HepG2 (cell line): ENCODE measurements around the gene ANKRD40. TPM values are rescaled to one million over a fixed set of nuclear protein-coding genes. Genes with fewer than 3 reads are reported as not detected.

ENCODE experiments used
- ATAC-seq: fragments of 200-7000 bp; cut with Tn5 transposase; 3 replicates; pipeline ENCODE4 v1.9.1; 2020; ENCODE audit warnings: mild to moderate bottlenecking, moderate library complexity
- BruUV-seq: library from RNA; stranded (reverse); fragments of 400-500 nt; replicated peaks from 2 replicates; lab custom pipeline; 2021; lab: Mats Ljungman, UMichigan
- CTCF ChIA-PET: fragments of 300-600 bp; formaldehyde crosslinking; extraction: SDS; loops from one replicate; lab custom pipeline; 2021; ENCODE audit warnings: low total read pairs, inconsistent platforms, low intra/inter-chr PET ratio; lab: Yijun Ruan, JAX
- POLR2A ChIA-PET: fragments of 350-600 bp; sonication (Branson Sonifier 250); formaldehyde crosslinking; loops from one replicate; lab custom pipeline; 2020; ENCODE audit warnings: antibody characterized with exemption, inconsistent platforms; lab: Yijun Ruan, JAX
- DNase-seq: peaks from one replicate; pipeline ENCODE4 v3.0.0-alpha.2; 2015; ENCODE audit warnings: low spot score
- FAIRE-seq: peaks from 3 replicates; lab custom pipeline; 2011; peaks lifted over from hg19 to GRCh38; lab: Jason Lieb, UNC
- H2AFZ ChIP-seq: one replicate; pipeline ENCODE4 v1.6.1; 2011; ENCODE audit warnings: low read length, inconsistent platforms
- H3K27ac ChIP-seq: fragments of 300-600 bp; 3 replicates; pipeline ENCODE4 v1.8.0; 2011; ENCODE audit warnings: mixed run types, mild to moderate bottlenecking, mixed read lengths, low read length, inconsistent platforms; ENCODE audit not compliant: insufficient read depth; ENCODE audit errors: extremely low read length
- H3K27me3 ChIP-seq, 2 experiments: fragments of 200-600 bp in 1 of 2; 2 replicates in 1 of 2; 3 replicates in 1 of 2; pipeline versions ENCODE4 v1.6.0 to v1.8.0; 2011; ENCODE audit warnings: low read length in 2 of 2, mild to moderate bottlenecking in 2 of 2, moderate library complexity in 2 of 2, inconsistent platforms in 1 of 2; ENCODE audit not compliant: insufficient read depth in 2 of 2, control insufficient read depth in 1 of 2
- H3K36me3 ChIP-seq, 2 experiments: fragments of 200-600 bp in 1 of 2; replicated peaks in 1 of 2; 2 replicates in 1 of 2; 3 replicates in 1 of 2; pipeline versions ENCODE4 v1.5.1 to v1.8.0; 2011; ENCODE audit warnings: low read length in 2 of 2, inconsistent platforms in 1 of 2; ENCODE audit not compliant: insufficient read depth in 2 of 2, control insufficient read depth in 1 of 2
- H3K4me1 ChIP-seq: 2 replicates; pipeline ENCODE4 v1.5.1; 2012; ENCODE audit warnings: low read length, inconsistent platforms; ENCODE audit not compliant: insufficient read depth
- H3K4me2 ChIP-seq: 2 replicates; pipeline ENCODE4 v1.6.0; 2011; ENCODE audit warnings: low read depth, low read length, inconsistent platforms
- H3K4me3 ChIP-seq, 3 experiments: fragments of 200-600 bp in 1 of 3; sonication (generic), shearing (Covaris generic) in 1 of 3; replicated peaks in 1 of 3; 2 replicates each; pipeline ENCODE4 v1.5.1; 2011 to 2016; ENCODE audit warnings: low read length in 3 of 3, inconsistent platforms in 2 of 3, low read depth in 2 of 3, mild to moderate bottlenecking in 2 of 3, control low read depth in 1 of 3, mixed read lengths in 1 of 3; ENCODE audit not compliant: insufficient read depth in 1 of 3
- H3K79me2 ChIP-seq: one replicate; pipeline ENCODE4 v1.6.1; 2011; ENCODE audit warnings: low read length, inconsistent platforms; ENCODE audit not compliant: insufficient read depth
- H3K9ac ChIP-seq: 2 replicates; pipeline ENCODE4 v1.6.0; 2011; ENCODE audit warnings: mild to moderate bottlenecking, low read depth, low read length, inconsistent platforms; ENCODE audit not compliant: insufficient read depth
- H3K9me3 ChIP-seq: 2 replicates; pipeline ENCODE4 v1.5.1; 2012; ENCODE audit warnings: mild to moderate bottlenecking, low read length
- H4K20me1 ChIP-seq: 2 replicates; pipeline ENCODE4 v1.6.0; 2011; ENCODE audit warnings: inconsistent platforms, mild to moderate bottlenecking, low read length, moderate library complexity; ENCODE audit not compliant: insufficient read depth
- CHCHD3 ChIP-seq: sonication (generic); formaldehyde crosslinking; IDR thresholded peaks from 2 replicates; pipeline ENCODE4 v1.8.0; 2022; ENCODE audit warnings: mild to moderate bottlenecking, missing genetic modification reagents, moderate library complexity
- KDM2A ChIP-seq: sonication (generic); formaldehyde crosslinking; IDR thresholded peaks from 2 replicates; pipeline ENCODE4 v1.4.0; 2020; ENCODE audit warnings: low read depth, missing genetic modification reagents, borderline replicate concordance
- NAIF1 ChIP-seq: sonication (generic); formaldehyde crosslinking; IDR thresholded peaks from 2 replicates; pipeline ENCODE4 v1.5.0; 2020; ENCODE audit warnings: mild to moderate bottlenecking, missing genetic modification reagents, borderline replicate concordance
- RAD51 ChIP-seq: fragments of 450-650 bp; IDR thresholded peaks from 2 replicates; pipeline ENCODE4 v1.6.1; 2016; ENCODE audit warnings: borderline replicate concordance
- RNF2 ChIP-seq: fragments of 450-650 bp; conservative IDR thresholded peaks from 2 replicates; pipeline ENCODE4 v1.6.1; 2016; ENCODE audit warnings: low read depth
- SMAD1 ChIP-seq: sonication (generic); formaldehyde crosslinking; IDR thresholded peaks from 2 replicates; pipeline ENCODE4 v1.4.0; 2020; ENCODE audit warnings: missing genetic modification reagents, low read depth, mild to moderate bottlenecking, borderline replicate concordance
- THAP9 ChIP-seq: sonication (generic); formaldehyde crosslinking; IDR thresholded peaks from 2 replicates; pipeline ENCODE4; 2020; ENCODE audit warnings: missing genetic modification reagents, mild to moderate bottlenecking, borderline replicate concordance
- TIGD3 ChIP-seq: sonication (generic); formaldehyde crosslinking; IDR thresholded peaks from 2 replicates; pipeline ENCODE4 v1.5.1; 2020; ENCODE audit warnings: mild to moderate bottlenecking, missing genetic modification reagents, borderline replicate concordance
- ZBTB46 ChIP-seq: sonication (generic); formaldehyde crosslinking; IDR thresholded peaks from 2 replicates; pipeline ENCODE4 v1.4.0; 2020; ENCODE audit warnings: mild to moderate bottlenecking, missing genetic modification reagents, borderline replicate concordance
- ZFP1 ChIP-seq: IDR thresholded peaks from 2 replicates; pipeline ENCODE4 v1.6.1; 2016
- ZNF253 ChIP-seq: sonication (generic); formaldehyde crosslinking; IDR thresholded peaks from 2 replicates; pipeline ENCODE4 v1.8.0; 2022; ENCODE audit warnings: mild to moderate bottlenecking, missing genetic modification reagents, borderline replicate concordance
- ZNF343 ChIP-seq: sonication (generic); formaldehyde crosslinking; IDR thresholded peaks from 2 replicates; pipeline ENCODE4 v1.4.0; 2020; ENCODE audit warnings: mild to moderate bottlenecking, missing genetic modification reagents
- ZSCAN22 ChIP-seq: sonication (generic); formaldehyde crosslinking; IDR thresholded peaks from 2 replicates; pipeline ENCODE4 v1.4.0; 2020; ENCODE audit warnings: mild to moderate bottlenecking, missing genetic modification reagents
- WGBS: methylation state at CpG from one replicate; pipeline ENCODE4 v1.1.6; 2017; ENCODE audit warnings: low lambda C conversion rate; 5-methylcytosine and 5-hydroxymethylcytosine counted together
- in situ Hi-C: cut with HindIII; loops from 2 replicates; pipeline ENCODE4 v1.10.0; 2017; ENCODE audit warnings: low pct_unique_long_range_greater_than_20kb; ENCODE audit not compliant: extremely low pct_ligation_motif_present
- intact Hi-C: fragments of 100-400 bp; cut with micrococcal nuclease; formaldehyde crosslinking; loops from one replicate; pipeline ENCODE4 v1.10.0; 2022; ENCODE audit not compliant: unreplicated experiment
- polyA plus RNA-seq, 8 experiments: library from polyadenylated mRNA; depleted of rRNA in 3 of 8; stranded (reverse) in 7 of 8; unstranded in 1 of 8; fragments of >200 nt; fragmentation: Illumina TruSeq in 4 of 8; extraction: Trizol in 4 of 8; gene quantifications; 2 replicates each; pipeline versions ENCODE4 v1.2.1 to v1.2.3, GENCODE V29; 2011 to 2016; ENCODE audit warnings: low read depth in 4 of 8, missing spikeins in 1 of 8, mixed read lengths in 1 of 8; ENCODE audit not compliant: insufficient read depth in 1 of 8
- total RNA-seq, 5 experiments: library from RNA; depleted of rRNA; stranded (reverse); fragments of >200 nt; fragmentation: Illumina TruSeq; extraction: Trizol; gene quantifications; 2 replicates each; pipeline ENCODE4 v1.2.3, GENCODE V29; 2016; ENCODE audit warnings: low read depth in 1 of 5

ANKRD40 gene
- total and polyA plus RNA-seq, 2 of the 13 experiments (the other 11 are each of a cell fraction or from before 2014, with no cell fraction given): 35.0 to 46.4 TPM

GRCh38 chr17:50666316-50666715 lies 41.4 kb downstream of the ANKRD40 start:
- FAIRE-seq: no peak
- no peaks in the 10 kb centered on the region for H3K27me3 ChIP-seq
- POLR2A ChIA-PET: interaction anchor here (1.6 to 7.6 kb wide), 2 partner anchors 18 to 25 kb away, joined by 3 to 85 read pairs; no protein-coding TSS in a partner anchor
- no peak overlapping the region for H3K4me2 ChIP-seq
- peaks cover 79% of the 10 kb centered on the region for H3K4me1 ChIP-seq
- intact Hi-C loops: no loop called here
- no peak overlapping the region for H3K9ac ChIP-seq
- no peak overlapping the region for H3K27ac ChIP-seq
- TF ChIP-seq ZSCAN22 (0 out of 2 replicates have a peak, but pooled peaks have one; percentile 27), KDM2A (CRISPR knock-in tag) (no peak)
- in situ Hi-C loops: no loop called here
- no peaks in the 10 kb centered on the region for H4K20me1 ChIP-seq
- H3K4me3 ChIP-seq: no peak overlapping the region
- no peak overlapping the region for H2AFZ ChIP-seq
- no peaks in the 10 kb centered on the region for H3K9me3 ChIP-seq
- DNase-seq: no peak
- no TSS peak for BruUV-seq
- H3K36me3 ChIP-seq: no peaks in the 10 kb centered on the region
- H3K79me2 ChIP-seq: no peaks in the 10 kb centered on the region
- no peak for ATAC-seq
- CTCF ChIA-PET: no interaction called here
- 100% methylated on average over 8 of the region's 8 CpGs for WGBS

GRCh38 chr17:50665838-50666237 lies 41.9 kb downstream of the ANKRD40 start:
- Histone ChIP-seq H4K20me1 (no peaks in the 10 kb centered on the region), H3K36me3 (no peaks in the 10 kb centered on the region), H3K4me1 (peaks cover 79% of the 10 kb centered on the region), H2AFZ (no peak overlapping the region), H3K27ac (no peak overlapping the region), H3K9me3 (no peaks in the 10 kb centered on the region), H3K4me3 (no peak overlapping the region), H3K4me2 (no peak overlapping the region), H3K27me3 (no peaks in the 10 kb centered on the region), H3K79me2 (no peaks in the 10 kb centered on the region), H3K9ac (no peak overlapping the region)
- DNase-seq (no peak), ATAC-seq (no peak), FAIRE-seq (no peak)
- BruUV-seq: no TSS peak
- in situ Hi-C loops: no loop called here
- intact Hi-C loops: no loop called here
- ChIA-PET POLR2A (interaction anchor here (1.0 to 7.6 kb wide), 3 partner anchors 19 to 27 kb away, joined by 3 to 85 read pairs (median 3); no protein-coding TSS in a partner anchor), CTCF (no interaction called here)
- WGBS: 97% methylated on average over 5 of the region's 5 CpGs
- TF ChIP-seq ZBTB46 (CRISPR knock-in tag) (no peak), THAP9 (CRISPR knock-in tag) (no peak), RNF2 (no peak), ZNF343 (CRISPR knock-in tag) (no peak), SMAD1 (CRISPR knock-in tag) (no peak), ZNF253 (CRISPR knock-in tag) (no peak), ZFP1 (CRISPR knock-in tag) (no peak), CHCHD3 (CRISPR knock-in tag) (no peak), TIGD3 (CRISPR knock-in tag) (no peak), RAD51 (no peak), NAIF1 (CRISPR knock-in tag) (no peak)
